GM23338 (cell line): Measurements from ENCODE around the gene RPTOR. TPM values are rescaled to one million over a fixed set of nuclear protein-coding genes. Genes with fewer than 3 reads are reported as not detected.

Experiments
- ATAC-seq: fragments of 200-7000 bp; cut with Tn5 transposase; 3 replicates; pipeline ENCODE4 v1.9.1; 2020
- DNase-seq: peaks from one replicate; pipeline ENCODE4 v3.0.0-alpha.2; 2015; ENCODE audit warnings: low spot score
- H2AFZ ChIP-seq: fragments of 200-600 bp; sonication (generic); 2 replicates; pipeline ENCODE4 v1.8.0; 2016; ENCODE audit warnings: antibody characterized with exemption, mild to moderate bottlenecking, moderate library complexity
- H3F3A ChIP-seq: fragments of 200-600 bp; sonication (generic); replicated peaks from 2 replicates; pipeline ENCODE4 v1.8.0; 2017; ENCODE audit warnings: antibody characterized with exemption, mixed run types, low read depth
- H3K27ac ChIP-seq: fragments of 200-600 bp; sonication (generic); 2 replicates; pipeline ENCODE4 v1.6.1; 2016; ENCODE audit warnings: low read depth
- H3K27me3 ChIP-seq: fragments of 200-600 bp; sonication (generic); 2 replicates; pipeline ENCODE4 v1.8.0; 2016; ENCODE audit warnings: mild to moderate bottlenecking, mixed run types, moderate library complexity; ENCODE audit not compliant: insufficient read depth
- H3K36me3 ChIP-seq: fragments of 200-600 bp; sonication (generic); 2 replicates; pipeline ENCODE4 v1.8.0; 2016; ENCODE audit warnings: mild to moderate bottlenecking; ENCODE audit not compliant: insufficient read depth
- H3K4me1 ChIP-seq: fragments of 200-600 bp; sonication (generic); 2 replicates; pipeline ENCODE4 v1.8.0; 2016; ENCODE audit warnings: mild to moderate bottlenecking, moderate library complexity; ENCODE audit not compliant: insufficient read depth
- H3K4me2 ChIP-seq: fragments of 200-600 bp; sonication (generic); 2 replicates; pipeline ENCODE4 v1.7.1; 2017; ENCODE audit warnings: mixed run types
- H3K4me3 ChIP-seq: fragments of 200-600 bp; sonication (generic); 2 replicates; pipeline ENCODE4 v1.6.1; 2016; ENCODE audit warnings: mixed run types
- H3K79me2 ChIP-seq: fragments of 200-600 bp; sonication (generic); replicated peaks from 2 replicates; pipeline ENCODE4 v1.8.0; 2017; ENCODE audit warnings: mild to moderate bottlenecking; ENCODE audit not compliant: insufficient read depth
- H3K9me2 ChIP-seq: fragments of 200-600 bp; sonication (generic); 2 replicates; pipeline ENCODE4 v1.8.0; 2017; ENCODE audit not compliant: insufficient read depth
- H4K20me1 ChIP-seq: fragments of 200-600 bp; sonication (generic); replicated peaks from 2 replicates; pipeline ENCODE4 v1.8.0; 2017; ENCODE audit warnings: mild to moderate bottlenecking; ENCODE audit not compliant: insufficient read depth
- H3K27ac Mint-ChIP-seq: 2 replicates; pipeline ENCODE4 v1.8.0; 2020; ENCODE audit warnings: inconsistent platforms, mild to moderate bottlenecking, moderate library complexity, mixed read lengths
- H3K27me3 Mint-ChIP-seq: 3 replicates; pipeline ENCODE4 v1.8.0; 2022; ENCODE audit warnings: low read depth, mild to moderate bottlenecking, moderate library complexity, mixed read lengths, inconsistent platforms; ENCODE audit not compliant: insufficient read depth, poor library complexity
- H3K36me3 Mint-ChIP-seq: 3 replicates; pipeline ENCODE4 v1.8.0; 2021; ENCODE audit warnings: low read depth, mild to moderate bottlenecking, inconsistent platforms, moderate library complexity, mixed read lengths
- H3K4me1 Mint-ChIP-seq: 3 replicates; pipeline ENCODE4 v1.8.0; 2020; ENCODE audit warnings: mild to moderate bottlenecking, inconsistent platforms, mixed read lengths
- H3K4me3 Mint-ChIP-seq: 3 replicates; pipeline ENCODE4 v1.8.0; 2021; ENCODE audit warnings: moderate library complexity, mild to moderate bottlenecking, inconsistent platforms, mixed read lengths
- H3K9me3 Mint-ChIP-seq: 3 replicates; pipeline ENCODE4 v1.8.0; 2020; ENCODE audit warnings: moderate library complexity, mild to moderate bottlenecking, inconsistent platforms, mixed read lengths
- ETS1 ChIP-seq: IDR thresholded peaks from 2 replicates; pipeline ENCODE4 v1.6.1; 2016; ENCODE audit warnings: antibody characterized with exemption
- EZH2 ChIP-seq: fragments of 200-600 bp; sonication (generic); IDR thresholded peaks from one replicate; pipeline ENCODE4 v1.8.0; 2017; ENCODE audit warnings: antibody characterized with exemption, mild to moderate bottlenecking, low read depth; ENCODE audit not compliant: unreplicated experiment
- JUNB ChIP-seq: IDR thresholded peaks from one replicate; pipeline ENCODE4 v1.6.1; 2016; ENCODE audit warnings: antibody characterized with exemption; ENCODE audit not compliant: unreplicated experiment
- NANOG ChIP-seq: IDR thresholded peaks from 2 replicates; pipeline ENCODE4 v1.6.1; 2016; ENCODE audit warnings: antibody characterized with exemption, borderline replicate concordance
- REST ChIP-seq: IDR thresholded peaks from one replicate; pipeline ENCODE4 v1.6.1; 2018; ENCODE audit warnings: antibody characterized with exemption; ENCODE audit not compliant: unreplicated experiment
- STAT1 ChIP-seq: IDR thresholded peaks from one replicate; pipeline ENCODE4 v1.6.1; 2016; ENCODE audit warnings: antibody characterized with exemption; ENCODE audit not compliant: unreplicated experiment
- ZNF114 ChIP-seq: fragments of 250-450 bp; sonication (Bioruptor Pico); IDR thresholded peaks from 2 replicates; pipeline ENCODE4 v1.5.0; 2020; ENCODE audit warnings: mild to moderate bottlenecking, moderate library complexity
- polyA plus RNA-seq: library from polyadenylated mRNA; unstranded; fragments of >200 nt; fragmentation: Nextera tagmentation; extraction: Ambion mirVana; gene quantifications from 2 replicates; pipeline ENCODE4 v1.2.1, GENCODE V29; 2016
- total RNA-seq: library from RNA; depleted of rRNA; stranded (reverse); fragments of >200 nt; shearing (Covaris generic); gene quantifications from 2 replicates; pipeline ENCODE4 v1.2.3, GENCODE V29; 2014
- TF ChIP-seq, protein P1 (sequence below): fragments of 250-450 bp; sonication (Bioruptor Pico); IDR thresholded peaks from 2 replicates; pipeline ENCODE4 v1.5.0; 2020; ENCODE audit warnings: mild to moderate bottlenecking, moderate library complexity

RPTOR gene
- total and polyA plus RNA-seq, 2 experiments from 2014 or later: 9.5 to 38.0 TPM

GRCh38 chr17:80682372-80682771, 137.7 kb downstream of the RPTOR start (continued):
- no peak for TF ChIP-seq REST
- TF ChIP-seq EZH2: no peak
- no peak for TF ChIP-seq ZNF114 (CRISPR knock-in tag)
- TF ChIP-seq JUNB: no peak
- TF ChIP-seq ETS1: no peak

- Histone ChIP-seq H3K27me3 (no peaks in the 10 kb centered on the region), H2AFZ (no peak overlapping the region), H3K4me3 (no peak overlapping the region), H3F3A (no peaks in the 10 kb centered on the region), H3K9me2 (no peaks in the 10 kb centered on the region), H4K20me1 (no peaks in the 10 kb centered on the region; the same call in 1 of the 2 replicates), H3K79me2 (peaks cover 47% of the 10 kb centered on the region), H3K4me2 (no peak overlapping the region), H3K27ac (no peak overlapping the region), H3K4me1 (peaks cover 9% of the 10 kb centered on the region; the same call in 1 of the 2 replicates), H3K36me3 (no peaks in the 10 kb centered on the region)
- Mint-ChIP-seq H3K27me3 (peaks cover 6% of the 10 kb centered on the region), H3K4me3 (no peak overlapping the region), H3K36me3 (no peaks in the 10 kb centered on the region), H3K9me3 (no peaks in the 10 kb centered on the region), H3K27ac (no peak overlapping the region), H3K4me1 (peaks cover 19% of the 10 kb centered on the region)
- TF ChIP-seq, protein P1, sequence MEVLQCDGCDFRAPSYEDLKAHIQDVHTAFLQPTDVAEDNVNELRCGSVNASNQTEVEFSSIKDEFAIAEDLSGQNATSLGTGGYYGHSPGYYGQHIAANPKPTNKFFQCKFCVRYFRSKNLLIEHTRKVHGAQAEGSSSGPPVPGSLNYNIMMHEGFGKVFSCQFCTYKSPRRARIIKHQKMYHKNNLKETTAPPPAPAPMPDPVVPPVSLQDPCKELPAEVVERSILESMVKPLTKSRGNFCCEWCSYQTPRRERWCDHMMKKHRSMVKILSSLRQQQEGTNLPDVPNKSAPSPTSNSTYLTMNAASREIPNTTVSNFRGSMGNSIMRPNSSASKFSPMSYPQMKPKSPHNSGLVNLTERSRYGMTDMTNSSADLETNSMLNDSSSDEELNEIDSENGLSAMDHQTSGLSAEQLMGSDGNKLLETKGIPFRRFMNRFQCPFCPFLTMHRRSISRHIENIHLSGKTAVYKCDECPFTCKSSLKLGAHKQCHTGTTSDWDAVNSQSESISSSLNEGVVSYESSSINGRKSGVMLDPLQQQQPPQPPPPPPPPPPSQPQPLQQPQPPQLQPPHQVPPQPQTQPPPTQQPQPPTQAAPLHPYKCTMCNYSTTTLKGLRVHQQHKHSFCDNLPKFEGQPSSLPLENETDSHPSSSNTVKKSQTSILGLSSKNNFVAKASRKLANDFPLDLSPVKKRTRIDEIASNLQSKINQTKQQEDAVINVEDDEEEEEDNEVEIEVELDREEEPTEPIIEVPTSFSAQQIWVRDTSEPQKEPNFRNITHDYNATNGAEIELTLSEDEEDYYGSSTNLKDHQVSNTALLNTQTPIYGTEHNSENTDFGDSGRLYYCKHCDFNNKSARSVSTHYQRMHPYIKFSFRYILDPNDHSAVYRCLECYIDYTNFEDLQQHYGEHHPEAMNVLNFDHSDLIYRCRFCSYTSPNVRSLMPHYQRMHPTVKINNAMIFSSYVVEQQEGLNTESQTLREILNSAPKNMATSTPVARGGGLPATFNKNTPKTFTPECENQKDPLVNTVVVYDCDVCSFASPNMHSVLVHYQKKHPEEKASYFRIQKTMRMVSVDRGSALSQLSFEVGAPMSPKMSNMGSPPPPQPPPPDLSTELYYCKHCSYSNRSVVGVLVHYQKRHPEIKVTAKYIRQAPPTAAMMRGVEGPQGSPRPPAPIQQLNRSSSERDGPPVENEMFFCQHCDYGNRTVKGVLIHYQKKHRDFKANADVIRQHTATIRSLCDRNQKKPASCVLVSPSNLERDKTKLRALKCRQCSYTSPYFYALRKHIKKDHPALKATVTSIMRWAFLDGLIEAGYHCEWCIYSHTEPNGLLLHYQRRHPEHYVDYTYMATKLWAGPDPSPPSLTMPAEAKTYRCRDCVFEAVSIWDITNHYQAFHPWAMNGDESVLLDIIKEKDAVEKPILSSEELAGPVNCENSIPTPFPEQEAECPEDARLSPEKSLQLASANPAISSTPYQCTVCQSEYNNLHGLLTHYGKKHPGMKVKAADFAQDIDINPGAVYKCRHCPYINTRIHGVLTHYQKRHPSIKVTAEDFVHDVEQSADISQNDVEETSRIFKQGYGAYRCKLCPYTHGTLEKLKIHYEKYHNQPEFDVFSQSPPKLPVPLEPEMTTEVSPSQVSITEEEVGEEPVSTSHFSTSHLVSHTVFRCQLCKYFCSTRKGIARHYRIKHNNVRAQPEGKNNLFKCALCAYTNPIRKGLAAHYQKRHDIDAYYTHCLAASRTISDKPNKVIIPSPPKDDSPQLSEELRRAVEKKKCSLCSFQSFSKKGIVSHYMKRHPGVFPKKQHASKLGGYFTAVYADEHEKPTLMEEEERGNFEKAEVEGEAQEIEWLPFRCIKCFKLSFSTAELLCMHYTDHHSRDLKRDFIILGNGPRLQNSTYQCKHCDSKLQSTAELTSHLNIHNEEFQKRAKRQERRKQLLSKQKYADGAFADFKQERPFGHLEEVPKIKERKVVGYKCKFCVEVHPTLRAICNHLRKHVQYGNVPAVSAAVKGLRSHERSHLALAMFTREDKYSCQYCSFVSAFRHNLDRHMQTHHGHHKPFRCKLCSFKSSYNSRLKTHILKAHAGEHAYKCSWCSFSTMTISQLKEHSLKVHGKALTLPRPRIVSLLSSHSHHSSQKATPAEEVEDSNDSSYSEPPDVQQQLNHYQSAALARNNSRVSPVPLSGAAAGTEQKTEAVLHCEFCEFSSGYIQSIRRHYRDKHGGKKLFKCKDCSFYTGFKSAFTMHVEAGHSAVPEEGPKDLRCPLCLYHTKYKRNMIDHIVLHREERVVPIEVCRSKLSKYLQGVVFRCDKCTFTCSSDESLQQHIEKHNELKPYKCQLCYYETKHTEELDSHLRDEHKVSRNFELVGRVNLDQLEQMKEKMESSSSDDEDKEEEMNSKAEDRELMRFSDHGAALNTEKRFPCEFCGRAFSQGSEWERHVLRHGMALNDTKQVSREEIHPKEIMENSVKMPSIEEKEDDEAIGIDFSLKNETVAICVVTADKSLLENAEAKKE (CRISPR knock-in tag): no peak
- TF ChIP-seq NANOG: no peak
- no peak for TF ChIP-seq STAT1
- TF ChIP-seq ZNF114 (CRISPR knock-in tag): no peak
- ATAC-seq (no peak), DNase-seq (no peak)
Measured at GRCh38 chr17:80683625-80684104, 139.0 kb downstream of the RPTOR start.
